ENCODE data around the gene DNM3.

- TF ChIP-seq, protein P1, sequence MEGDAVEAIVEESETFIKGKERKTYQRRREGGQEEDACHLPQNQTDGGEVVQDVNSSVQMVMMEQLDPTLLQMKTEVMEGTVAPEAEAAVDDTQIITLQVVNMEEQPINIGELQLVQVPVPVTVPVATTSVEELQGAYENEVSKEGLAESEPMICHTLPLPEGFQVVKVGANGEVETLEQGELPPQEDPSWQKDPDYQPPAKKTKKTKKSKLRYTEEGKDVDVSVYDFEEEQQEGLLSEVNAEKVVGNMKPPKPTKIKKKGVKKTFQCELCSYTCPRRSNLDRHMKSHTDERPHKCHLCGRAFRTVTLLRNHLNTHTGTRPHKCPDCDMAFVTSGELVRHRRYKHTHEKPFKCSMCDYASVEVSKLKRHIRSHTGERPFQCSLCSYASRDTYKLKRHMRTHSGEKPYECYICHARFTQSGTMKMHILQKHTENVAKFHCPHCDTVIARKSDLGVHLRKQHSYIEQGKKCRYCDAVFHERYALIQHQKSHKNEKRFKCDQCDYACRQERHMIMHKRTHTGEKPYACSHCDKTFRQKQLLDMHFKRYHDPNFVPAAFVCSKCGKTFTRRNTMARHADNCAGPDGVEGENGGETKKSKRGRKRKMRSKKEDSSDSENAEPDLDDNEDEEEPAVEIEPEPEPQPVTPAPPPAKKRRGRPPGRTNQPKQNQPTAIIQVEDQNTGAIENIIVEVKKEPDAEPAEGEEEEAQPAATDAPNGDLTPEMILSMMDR (IDR thresholded peaks at IDR 0.05; ENCODE audit: extremely low read depth in 1 of 2, insufficient read depth in 1 of 2, low read depth in 1 of 2, low read length in 2 of 2), result no peak
- no peak for TF ChIP-seq FOS (IDR thresholded peaks at IDR 0.05; ENCODE audit: borderline replicate concordance, insufficient read depth, low read length)
These were observed 438.8 kb downstream of the DNM3 start for GRCh38 chr1:172279939-172280636.
